Activated CD4-positive, alpha-beta T cell treated with anti-CD3 and anti-CD28 coated beads, Interleukin-2, Interleukin-4, amounts not matched to agents 100 ng/mL and 50 ng/mL, durations not matched to agents 16 hours and 8 hours (primary cell): ENCODE data around the gene BAIAP2.
"Not testable (repeated sequence)": the region's sequence is repeated elsewhere in the genome, so short reads cannot be mapped to it uniquely, and the experiment has no call there.

Experiments used
- DNase-seq: peaks from one replicate; pipeline ENCODE4 v3.0.0-alpha.2; 2020; ENCODE audit warnings: low spot score

The BAIAP2 gene

GRCh38 chr17:81025065-81025740 is 9.7 kb upstream of the BAIAP2 start:
- DNase-seq, result no peak

GRCh38 chr17:81025741-81026129 is 9.2 kb upstream of the BAIAP2 start:
- no peak for DNase-seq

- DNase-seq, result no peak
These were observed 8.5 kb upstream of the BAIAP2 start for GRCh38 chr17:81026266-81027036.

GRCh38 chr17:81027038-81027437 is 7.9 kb upstream of the BAIAP2 start:
- no peak for DNase-seq

DNA sequence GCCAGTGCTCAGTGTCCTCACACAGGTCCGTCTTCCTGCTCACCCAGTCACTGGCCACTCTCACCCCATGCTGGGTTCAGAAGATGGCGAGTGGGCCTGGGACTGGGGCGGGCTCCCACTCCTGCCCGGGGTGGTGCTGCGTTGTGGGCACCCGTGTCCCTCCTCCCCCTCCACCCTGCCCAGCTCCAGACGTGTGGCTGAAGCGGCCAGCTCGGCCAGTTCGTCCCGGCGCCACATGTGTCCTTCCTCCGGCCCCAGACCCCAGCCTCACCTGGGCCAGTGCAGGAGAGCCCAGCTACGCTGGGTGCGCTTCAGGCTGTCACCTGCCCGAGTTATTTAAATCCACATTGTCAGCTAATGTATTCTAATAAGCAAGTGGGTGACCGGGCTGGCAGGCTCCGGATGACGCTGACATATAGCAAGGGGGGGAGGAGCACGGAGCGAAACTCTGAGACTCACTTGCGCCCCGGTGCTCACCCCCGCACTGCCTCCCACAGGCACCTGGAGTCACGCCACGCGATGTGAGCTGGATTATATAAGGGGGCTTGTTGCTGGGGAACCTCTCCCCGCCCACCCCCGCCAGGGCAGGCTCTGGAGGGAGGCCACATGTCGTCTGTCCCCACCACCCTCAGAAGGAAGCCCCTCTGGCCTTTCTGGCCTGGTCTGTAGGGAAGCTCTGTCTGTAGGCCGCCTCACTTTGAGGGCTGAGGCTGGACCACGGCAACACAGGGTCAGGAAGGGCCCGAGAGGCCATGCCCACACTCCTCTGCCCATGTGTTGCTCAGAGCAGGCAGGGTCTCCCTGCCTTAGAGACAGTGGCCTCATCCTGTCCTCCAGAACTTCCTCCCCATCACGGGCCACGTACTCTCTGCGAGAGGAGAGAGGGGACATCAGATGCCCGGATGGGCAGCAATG is 7.1 kb upstream of the BAIAP2 start:
- DNase-seq, result no peak

GRCh38 chr17:81028506-81028858 is 6.5 kb upstream of the BAIAP2 start:
- no peak for DNase-seq

DNA sequence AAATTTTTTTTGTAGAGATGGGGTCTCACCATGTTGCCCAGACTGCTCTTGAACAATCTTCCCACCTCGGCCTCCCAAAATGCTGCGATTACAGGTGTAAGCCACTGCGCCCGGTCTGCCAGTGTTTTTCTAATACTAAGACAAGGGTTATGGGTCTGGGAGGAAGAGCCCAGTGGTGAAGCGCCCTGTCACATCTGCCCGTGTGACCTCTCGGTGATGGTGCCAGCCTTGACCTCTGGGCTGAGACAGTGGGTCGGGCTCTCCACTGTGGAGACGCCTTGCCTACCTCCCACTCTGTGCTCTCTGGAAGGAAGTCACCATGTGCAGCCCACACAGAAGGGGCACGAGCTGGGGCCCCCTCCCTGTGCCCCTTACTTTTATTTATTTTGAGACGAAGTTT is 5.1 kb upstream of the BAIAP2 start:
- DNase-seq, result no peak

GRCh38 chr17:81030312-81030711 is 4.6 kb upstream of the BAIAP2 start:
- DNase-seq, result not testable (repeated sequence)

DNA sequence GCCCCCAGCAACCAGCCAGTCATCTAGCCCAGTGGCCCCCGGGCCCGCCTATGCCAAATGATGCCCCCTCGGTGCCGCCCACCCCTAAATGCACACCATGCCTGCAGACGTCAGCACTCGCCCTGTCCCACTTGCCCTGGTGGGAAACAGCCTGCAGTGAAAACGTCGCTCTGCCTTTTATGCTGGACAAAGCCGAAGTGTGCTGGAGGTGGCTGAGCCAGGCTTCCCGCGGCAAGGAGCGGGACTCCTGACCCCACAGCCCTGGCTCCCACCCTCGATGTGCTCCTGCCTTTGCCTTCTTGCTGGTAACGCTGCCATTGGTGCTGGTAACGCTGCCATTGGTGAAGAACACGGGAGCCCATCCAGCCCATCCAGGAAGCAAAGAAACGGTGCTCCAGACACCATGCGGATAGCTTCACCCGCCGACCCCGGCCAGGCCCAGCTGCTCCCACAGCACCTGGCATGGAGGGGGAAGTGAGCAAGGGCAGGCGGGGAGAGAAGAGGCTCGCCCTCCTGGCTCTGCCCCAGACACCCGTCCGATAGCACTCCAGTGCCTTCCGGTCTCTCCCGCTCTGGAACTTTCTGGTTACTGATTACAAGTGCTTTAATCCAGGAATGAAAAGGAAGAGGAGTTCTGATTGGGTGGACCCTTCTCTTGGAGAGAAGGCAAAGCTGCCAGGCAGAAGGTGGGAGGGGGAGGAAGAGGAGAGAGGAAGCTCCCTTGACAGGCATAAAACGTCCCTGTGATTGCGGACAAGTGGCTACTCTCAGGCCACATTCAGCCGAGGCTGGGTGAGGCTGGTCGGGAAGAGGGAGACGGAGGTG is 4.0 kb upstream of the BAIAP2 start:
- DNase-seq, result no peak

- no peak for DNase-seq
These were observed 3.1 kb upstream of the BAIAP2 start for GRCh38 chr17:81031566-81032550.

DNA sequence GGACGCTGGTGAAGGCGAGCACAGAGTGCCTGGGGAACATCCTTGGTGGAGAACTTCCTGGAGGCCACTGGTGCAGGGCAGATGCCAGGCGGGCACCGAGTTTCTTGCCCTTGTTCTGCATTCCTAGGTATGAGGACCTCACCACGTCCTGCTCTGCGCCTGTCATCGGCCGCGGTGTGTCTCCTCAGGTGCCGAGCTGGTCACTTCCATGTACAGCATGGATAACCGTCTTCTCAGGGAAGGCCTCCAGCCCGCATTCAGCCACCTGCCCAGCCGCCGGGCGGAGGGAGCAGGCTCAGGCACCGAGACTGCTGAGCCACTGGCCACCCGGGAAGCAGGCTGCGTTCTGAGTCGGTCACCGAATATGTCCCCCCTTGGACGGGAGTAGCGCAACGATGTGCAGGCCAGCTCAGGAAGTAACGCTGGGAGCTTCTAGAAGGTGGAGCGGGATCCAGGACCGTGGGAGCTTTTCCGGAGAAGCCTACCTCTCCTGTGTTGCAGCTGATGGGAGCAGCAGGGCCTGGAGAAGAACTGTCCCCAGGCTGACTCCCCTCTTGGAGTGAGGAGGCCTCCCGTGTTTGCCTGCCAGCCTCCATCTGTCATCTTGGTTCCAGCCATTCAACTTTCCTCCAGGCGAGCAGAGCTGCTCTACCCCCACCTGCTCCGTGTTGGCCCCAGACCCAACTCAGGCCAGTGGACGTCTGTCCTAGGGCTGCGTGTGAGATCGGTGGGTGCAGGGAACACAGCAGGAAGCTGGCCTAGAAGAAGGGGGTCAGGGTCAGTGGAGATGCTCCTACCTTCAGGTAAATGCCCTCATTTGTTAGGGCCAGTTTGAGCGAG is 2.1 kb upstream of the BAIAP2 start:
- no peak for DNase-seq

- DNase-seq, result no peak
These were observed 1.3 kb upstream of the BAIAP2 start for GRCh38 chr17:81033535-81034167.

DNA sequence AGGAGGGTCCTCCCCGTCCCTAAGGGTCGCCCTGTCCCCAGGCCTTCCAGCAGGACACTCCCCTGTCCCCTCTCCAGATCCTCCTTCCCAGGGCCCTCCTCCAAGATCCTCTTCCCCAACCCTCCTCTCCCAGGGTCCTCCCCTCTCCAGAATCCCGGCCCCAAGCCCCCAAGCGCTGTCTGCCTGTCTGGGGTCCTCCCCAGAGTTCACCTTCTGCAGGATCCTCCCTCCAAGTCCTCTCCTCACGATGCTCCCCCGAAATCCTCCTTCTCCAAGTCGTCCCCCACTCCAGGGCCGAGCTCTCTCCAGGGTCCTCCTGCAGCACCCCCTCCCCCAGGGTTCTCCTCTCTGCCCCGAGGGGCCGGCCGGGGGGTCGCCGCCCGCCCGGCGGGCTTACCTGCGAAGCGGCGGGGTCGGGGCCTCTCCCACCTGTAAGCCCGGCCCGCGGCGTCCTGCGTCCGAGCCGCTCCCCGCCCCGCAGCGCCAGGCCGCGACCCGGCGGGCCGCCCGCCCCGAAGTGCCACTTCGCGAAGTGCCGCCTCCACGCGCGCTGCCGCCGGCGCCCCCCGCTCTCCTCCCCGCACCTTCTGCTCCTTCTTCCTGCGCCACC is 678 bp upstream of the BAIAP2 start:
- DNase-seq, result no peak

GRCh38 chr17:81035521-81036196 is 708 bp downstream of the BAIAP2 start:
- DNase-seq, result no peak

DNA sequence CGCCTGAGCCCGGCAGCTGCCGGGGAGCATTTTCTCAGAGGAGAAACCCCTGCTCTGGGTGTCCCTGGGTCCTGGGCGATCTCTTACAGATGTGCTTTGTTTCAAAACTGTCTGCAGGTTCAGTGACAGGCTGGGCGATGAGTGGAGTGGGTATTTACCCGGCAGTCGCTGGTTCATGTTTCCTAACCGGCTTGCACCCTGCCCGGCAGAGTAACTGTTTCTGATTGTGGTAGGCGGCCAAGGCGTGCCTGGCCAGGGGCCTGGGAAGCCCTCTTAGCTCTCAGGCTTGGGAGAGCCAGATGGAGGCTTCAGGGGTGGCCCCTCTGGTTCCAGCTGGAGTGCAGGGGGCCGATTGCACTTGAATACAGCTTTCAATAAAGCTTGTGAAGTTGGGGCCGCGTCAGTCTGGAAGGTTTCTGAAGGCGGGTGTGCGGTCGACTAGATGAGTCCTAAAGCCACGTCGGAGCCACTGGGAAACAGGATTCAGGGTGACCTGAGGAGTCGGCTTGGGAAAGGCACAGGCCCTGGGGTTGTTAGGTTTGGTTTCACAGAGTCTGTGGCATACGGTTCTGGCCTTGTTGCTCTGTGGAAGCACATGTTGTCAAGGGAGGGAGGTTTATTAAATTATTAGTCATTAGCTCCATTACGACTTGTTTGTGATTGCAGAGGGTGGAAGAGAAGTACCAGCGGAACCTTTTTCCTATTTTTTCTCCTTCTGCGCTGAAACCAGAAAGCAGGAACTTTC is 1.4 kb downstream of the BAIAP2 start:
- no peak for DNase-seq

GRCh38 chr17:81037026-81037797 is 2.3 kb downstream of the BAIAP2 start:
- DNase-seq, result no peak
